AML-193 (cell line): ENCODE data around the gene NADK2.
"Not testable (repeated sequence)": the region's sequence is repeated elsewhere in the genome, so short reads cannot be mapped to it uniquely, and the experiment has no call there.

Source experiments
- DNase-seq, 2 experiments: peaks; one replicate each; lab custom pipeline; 2025; lab: John Stamatoyannopoulos, UW

NADK2 gene

DNA sequence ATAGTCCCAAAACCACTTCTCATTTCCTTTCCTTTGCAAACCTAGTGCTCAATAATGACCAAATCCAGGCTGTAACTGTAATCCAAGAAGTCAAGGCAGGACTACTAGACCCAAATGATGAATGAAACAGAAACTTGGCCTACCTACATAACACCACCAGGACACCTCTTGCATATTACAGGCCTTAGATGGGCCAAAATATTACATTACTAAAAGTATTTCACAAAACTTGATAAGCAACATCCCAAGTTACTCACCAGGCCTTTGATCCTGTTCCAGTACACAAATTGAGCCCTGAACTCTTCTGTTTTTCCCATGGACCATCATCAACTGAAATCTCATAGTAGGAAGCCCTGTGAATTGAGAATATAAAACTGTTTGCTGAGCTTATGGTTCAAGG, 34.8 kb downstream of the NADK2 start:
- no peak for DNase-seq

DNA sequence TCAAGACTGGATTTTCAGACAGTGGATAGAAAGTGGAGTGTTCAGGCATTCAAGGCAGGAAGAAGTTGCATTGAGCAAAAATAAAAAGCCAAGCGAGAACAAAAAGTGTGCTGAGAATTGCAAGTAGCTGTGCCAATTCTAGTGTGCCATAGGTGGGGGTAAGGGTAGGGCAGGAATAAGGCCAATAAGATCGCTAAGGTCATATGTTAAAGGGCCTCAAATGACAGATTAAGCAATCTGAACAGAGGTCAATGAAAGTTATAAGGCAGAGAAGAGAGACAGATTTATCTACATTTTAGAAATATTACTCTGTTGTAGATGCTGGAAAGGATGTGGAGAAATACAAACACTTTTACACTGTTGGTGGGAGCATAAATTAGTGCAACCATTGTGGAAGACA, 36.4 kb downstream of the NADK2 start:
- DNase-seq: no peak

DNA sequence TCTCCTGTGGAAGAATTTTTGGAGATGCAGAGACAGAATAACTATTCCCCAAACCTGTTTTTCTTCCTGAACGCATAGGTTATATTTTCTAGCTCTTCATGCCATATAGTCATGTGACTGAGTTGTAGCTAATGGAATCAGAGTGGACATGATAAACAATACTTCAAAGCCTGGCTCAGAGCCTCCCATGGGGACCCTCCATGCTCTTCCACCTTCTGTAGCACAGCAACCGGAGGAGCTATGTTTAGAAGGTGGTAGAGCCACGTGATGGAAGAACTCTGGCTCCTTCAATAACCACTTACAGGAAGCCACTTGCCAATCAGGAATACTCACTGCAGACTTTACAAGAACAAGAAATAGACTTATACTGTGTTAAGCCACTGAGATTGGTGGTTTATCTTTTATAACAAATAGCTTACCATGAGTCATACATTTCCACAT, 39.2 kb downstream of the NADK2 start:
- no peak for DNase-seq

- no peak for DNase-seq
Measured at GRCh38 chr5:36200513-36200912, 41.2 kb downstream of the NADK2 start.

GRCh38 chr5:36199620-36200019, 42.1 kb downstream of the NADK2 start:
- no peak for DNase-seq

DNA sequence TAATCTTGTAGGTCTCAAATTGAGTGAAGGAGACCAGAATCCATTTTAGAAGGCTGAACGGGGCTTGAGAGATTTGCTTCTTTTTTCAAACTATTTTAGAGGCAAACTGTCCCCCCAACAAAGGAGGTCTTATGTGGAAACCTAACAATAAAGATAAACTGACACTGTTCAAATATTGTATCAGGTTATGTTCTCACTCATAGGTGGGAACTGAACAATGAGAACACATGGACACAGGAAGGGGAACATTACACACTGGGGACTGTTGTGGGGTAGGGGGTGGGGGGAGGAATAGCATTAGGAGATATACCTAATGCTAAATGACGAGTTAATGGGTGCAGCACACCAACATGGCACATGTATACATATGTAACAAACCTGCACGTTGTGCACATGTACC, 42.9 kb downstream of the NADK2 start:
- not testable (repeated sequence) for DNase-seq

DNA sequence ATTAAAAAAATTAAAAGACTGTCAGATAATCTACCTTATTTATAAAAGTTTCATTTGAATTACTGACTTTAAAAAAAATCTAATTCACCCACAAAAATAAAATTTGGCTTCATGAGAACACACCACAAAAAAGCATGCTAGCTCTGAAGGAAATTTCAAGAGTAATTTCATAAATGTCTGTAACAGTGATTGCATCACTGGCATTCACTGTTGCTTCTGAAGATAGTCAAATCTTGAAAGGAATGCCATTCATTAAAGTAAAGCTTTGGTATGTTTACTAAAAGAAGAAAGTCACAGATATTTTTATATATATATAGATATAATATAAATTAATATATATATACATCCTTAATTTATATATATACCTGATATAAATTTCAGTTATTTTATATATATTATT, 43.4 kb downstream of the NADK2 start:
- no peak for DNase-seq

- DNase-seq: no peak
Measured at GRCh38 chr5:36193746-36194145, 48.0 kb downstream of the NADK2 start.

DNA sequence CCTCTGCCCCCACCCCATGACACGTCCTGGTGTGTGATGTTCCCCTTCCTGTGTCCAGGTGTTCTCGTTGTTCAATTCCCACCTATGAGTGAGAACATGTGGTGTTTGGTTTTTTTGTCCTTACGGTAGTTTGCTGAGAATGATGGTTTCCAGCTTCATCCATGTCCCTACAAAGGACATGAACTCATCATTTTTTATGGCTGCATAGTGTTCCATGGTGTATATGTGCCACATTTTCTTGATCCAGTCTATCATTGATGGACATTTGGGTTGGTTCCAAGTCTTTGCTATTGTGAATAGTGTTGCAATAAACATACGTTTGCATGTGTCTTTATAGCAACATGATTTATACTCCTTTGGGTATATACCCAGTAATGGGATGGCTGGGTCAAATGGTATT, 57.3 kb downstream of the NADK2 start:
- DNase-seq: not testable (repeated sequence)

DNA sequence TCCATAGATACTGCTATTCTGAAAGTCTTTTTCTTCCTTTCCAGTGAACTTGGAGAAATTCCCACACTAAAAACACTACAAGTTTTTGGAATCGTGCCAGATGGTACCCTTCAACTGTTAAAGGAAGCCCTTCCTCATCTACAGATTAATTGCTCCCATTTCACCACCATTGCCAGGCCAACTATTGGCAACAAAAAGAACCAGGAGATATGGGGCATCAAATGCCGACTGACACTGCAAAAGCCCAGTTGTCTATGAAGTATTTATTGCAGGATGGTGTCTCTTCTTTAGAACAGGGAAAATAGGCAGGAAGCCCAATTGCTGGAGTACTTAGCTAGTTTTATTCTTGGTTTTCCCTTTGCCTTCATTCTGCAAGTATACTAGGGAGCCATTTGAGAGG, 60.0 kb downstream of the NADK2 start:
- no peak for DNase-seq

- no peak for DNase-seq
Measured at GRCh38 chr5:36180556-36181350, 61.0 kb downstream of the NADK2 start.

DNA sequence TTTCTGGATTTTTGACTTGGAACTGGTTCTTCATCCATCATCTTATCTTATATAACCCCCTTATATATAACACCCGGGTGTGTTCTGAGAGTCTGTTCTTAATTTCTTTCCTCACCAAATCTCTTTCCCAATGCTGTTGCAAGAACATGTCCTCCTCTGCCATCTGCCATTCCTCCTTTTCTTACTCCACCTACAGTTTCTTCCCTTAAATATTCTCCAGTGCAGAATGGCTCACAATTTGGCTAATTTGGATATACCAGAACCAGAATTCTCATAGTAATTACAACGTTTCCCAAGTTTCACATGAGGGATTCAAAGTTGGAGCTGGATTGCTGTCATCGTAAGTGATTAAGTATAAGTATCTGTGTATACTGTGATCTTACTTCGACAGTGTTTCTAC, 61.8 kb downstream of the NADK2 start:
- DNase-seq: no peak

DNA sequence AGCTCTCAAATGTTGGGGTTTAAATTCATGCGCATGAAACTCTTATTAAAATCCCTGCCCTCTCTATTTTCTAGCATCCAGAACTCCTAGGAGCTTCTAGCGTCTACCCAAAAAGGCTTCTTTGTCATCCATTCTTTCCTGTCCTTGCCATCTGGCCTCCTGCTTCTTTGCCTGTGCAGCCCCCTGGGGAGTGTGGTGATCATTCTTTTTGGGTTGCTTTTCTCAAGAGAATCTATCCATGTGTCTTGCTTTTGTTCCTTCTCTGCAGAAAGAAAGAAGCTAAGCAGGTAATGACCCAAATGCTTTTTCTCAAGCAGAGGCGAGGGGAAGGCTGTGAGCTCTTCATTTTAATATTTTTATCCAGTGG, 63.2 kb downstream of the NADK2 start:
- DNase-seq: no peak

DNA sequence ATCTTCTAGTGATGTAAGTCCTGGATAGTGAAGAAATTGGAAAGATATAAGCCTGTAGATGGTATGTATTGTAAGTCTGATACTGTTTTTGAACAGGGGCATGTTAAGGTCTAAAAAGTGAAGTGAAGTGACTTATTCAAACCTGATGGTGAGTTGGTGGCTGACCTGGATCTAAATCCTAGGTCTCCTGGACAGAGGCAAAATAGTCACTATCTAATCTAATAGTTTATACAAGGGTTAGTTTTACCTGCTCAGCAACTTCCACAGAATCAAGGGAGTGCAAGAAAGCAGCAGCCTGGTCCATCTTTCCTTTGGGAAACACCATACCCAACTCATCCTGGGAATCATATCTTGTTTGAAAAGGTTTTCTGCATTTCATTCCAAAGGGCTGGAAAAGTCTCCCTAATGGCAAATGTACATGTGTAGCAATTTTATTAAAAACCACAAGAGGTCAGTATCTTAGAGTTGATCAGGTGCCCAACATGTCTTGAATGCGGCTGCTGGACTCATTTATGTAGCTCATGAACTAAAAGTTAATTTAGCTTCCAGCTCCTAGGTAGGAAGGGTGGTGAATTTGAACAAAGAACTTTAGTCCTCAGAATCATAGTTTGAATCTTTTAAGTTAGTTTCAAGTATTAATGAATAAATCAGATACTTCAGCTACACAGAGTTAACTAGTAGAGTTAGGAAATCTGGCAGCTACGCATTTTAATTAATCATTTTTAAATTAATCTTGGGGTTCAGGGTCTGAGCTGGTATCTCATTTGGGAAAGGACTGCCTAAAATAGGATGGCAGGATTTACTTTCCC, 63.8 kb downstream of the NADK2 start:
- DNase-seq: peak; percentile 22 to 33

- DNase-seq: no peak
Measured at GRCh38 chr5:36177154-36177553, 64.6 kb downstream of the NADK2 start.

DNA sequence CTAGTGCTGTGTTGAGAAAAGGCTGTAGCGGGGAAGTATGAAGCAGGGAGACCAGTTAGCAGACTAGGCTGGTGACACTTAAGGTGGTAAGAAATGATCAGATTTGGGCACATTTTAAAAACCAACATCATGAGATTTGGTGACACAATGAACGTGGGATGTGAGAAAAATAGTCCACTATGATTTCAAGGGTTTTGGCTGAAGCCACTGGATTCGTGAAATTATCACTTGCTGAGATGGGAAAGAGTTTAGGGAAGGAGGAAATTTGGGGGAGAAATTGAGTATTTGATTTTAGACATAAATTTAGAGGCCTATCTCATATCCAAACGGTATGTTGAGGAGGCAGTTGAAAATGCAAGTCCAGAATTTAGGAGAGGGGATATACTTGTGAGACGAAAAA, 66.7 kb downstream of the NADK2 start:
- no peak for DNase-seq

- DNase-seq: no peak
Measured at GRCh38 chr5:36174119-36174518, 67.6 kb downstream of the NADK2 start.

DNA sequence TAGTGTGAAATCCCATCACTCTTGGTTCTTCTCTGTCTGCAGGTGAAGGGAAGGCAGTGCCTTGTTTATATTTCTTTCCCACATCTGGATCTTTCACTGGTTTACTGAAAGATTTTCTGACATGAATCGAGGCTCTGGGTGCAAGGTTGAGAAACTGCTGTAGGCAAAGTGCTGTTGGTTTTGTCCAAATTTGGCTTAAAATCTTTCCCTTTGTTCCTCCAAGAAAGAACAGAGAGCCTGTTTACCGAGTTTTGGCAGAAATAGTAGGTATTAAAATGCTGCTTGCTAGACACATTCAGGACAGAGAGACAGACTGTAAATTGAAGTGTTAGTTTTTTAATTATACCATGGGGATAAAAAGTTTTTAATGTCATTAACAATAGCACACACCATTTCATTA, 68.3 kb downstream of the NADK2 start:
- no peak for DNase-seq

DNA sequence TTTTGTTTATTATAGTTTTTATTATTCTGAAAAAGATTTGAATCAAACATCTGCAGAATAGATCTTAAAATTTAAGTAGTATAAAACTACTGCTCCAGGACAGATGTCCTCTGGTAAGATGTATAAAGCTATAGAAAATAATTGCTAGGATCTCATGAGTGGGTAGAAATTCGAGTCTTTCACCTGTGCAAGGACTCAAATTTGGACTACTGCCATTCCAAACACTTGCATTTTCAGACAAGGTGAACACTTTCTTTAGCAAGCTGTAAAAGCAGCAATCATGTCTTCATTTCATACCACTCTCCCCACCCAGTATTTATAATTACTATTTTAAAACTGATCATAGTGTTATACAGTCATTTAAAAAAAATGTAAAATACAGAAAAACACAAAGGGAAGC, 69.1 kb downstream of the NADK2 start:
- no peak for DNase-seq

DNA sequence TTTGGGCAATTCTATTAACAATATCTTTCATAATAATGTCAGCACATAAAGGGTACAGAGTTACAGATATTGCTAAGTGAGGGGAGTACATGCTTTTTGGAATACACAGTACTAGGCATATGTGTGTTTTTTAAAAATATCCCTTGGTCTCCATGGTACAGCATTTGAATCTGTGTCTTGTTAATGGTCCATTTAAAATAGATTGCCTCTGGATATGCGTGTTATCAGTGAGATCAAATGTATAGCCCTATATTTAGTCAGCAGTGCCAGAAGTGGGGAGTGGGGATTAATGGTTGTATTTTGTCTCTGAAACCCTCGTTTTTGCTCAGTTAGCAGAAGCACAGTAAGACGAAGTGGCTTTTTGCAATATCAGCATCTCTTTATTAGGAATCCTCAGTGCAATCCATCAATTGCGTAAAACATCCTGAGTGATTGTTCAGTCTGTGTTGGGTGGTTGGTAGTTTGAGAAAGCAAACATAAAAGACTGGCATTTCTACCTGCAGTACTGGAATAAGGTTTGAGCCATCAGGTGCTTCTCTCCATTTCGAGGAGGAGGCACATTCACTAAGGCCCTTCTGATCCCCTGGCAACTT, 70.8 kb downstream of the NADK2 start:
- no peak for DNase-seq

DNA sequence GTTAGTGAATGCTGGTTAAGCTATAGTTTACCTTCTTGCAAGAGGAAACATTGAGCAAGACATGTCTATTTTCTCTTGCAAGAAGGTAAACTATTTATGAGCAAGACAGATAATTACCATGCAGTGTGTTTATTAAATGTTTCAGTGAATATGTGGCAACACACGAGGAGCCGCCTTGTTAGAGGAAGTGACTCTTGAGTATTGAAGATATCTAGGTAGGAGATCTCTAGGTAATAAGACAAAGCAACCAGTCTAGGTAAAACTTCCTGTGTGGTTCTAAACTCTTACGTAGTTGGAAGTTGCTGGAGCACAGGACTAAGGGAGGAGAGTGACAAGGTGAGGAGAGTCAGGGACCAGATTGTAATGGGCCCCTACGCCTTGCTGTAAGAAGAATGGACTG, 73.0 kb downstream of the NADK2 start:
- DNase-seq: no peak

- no peak for DNase-seq
Measured at GRCh38 chr5:36164461-36164860, 77.3 kb downstream of the NADK2 start.
